Caco-2 (cell line): ENCODE data around the gene OR4C6. TPM values are rescaled to one million over a fixed set of nuclear protein-coding genes. Genes with fewer than 3 reads are reported as not detected.

Experiments
- BruUV-seq: library from RNA; stranded (reverse); fragments of 400-500 nt; replicated peaks from 2 replicates; lab custom pipeline; 2021; lab: Mats Ljungman, UMichigan
- CTCF ChIA-PET: fragments of 300-600 bp; sonication (Branson Sonifier 250); formaldehyde crosslinking; loops from one replicate; lab custom pipeline; 2022; ENCODE audit warnings: antibody characterized with exemption; lab: Charles Lee
- POLR2A ChIA-PET: fragments of 300-600 bp; sonication (Branson Sonifier 250); formaldehyde crosslinking; loops from one replicate; lab custom pipeline; 2022; ENCODE audit warnings: antibody characterized with exemption; lab: Charles Lee
- DNase-seq, 2 experiments: peaks; one replicate each; pipeline versions ENCODE4 v3.0.0 to v3.0.0-alpha.2; 2020 to 2022
- H3K27me3 ChIP-seq: replicated peaks from 2 replicates; pipeline ENCODE4 v1.6.0; 2011; ENCODE audit warnings: low read length; ENCODE audit not compliant: control insufficient read depth, insufficient read depth
- H3K36me3 ChIP-seq: 2 replicates; pipeline ENCODE4 v1.5.1; 2011; ENCODE audit warnings: low read length; ENCODE audit not compliant: control insufficient read depth, insufficient read depth
- H3K4me1 ChIP-seq: fragments of 250-450 bp; sonication (Bioruptor Pico); 2 replicates; pipeline ENCODE4 v1.5.1; 2020; ENCODE audit warnings: mild to moderate bottlenecking
- H3K4me3 ChIP-seq: 2 replicates; pipeline ENCODE4 v1.5.1; 2011; ENCODE audit warnings: low read depth, mild to moderate bottlenecking, control low read depth, low read length
- H3K9me3 ChIP-seq: fragments of 250-450 bp; sonication (Bioruptor Pico); 2 replicates; pipeline ENCODE4 v1.5.1; 2020; ENCODE audit warnings: mild to moderate bottlenecking, moderate library complexity
- H3K27ac Mint-ChIP-seq: one replicate; pipeline ENCODE4 v1.8.0; 2022; ENCODE audit warnings: mixed read lengths; ENCODE audit not compliant: unreplicated experiment
- H3K27me3 Mint-ChIP-seq: one replicate; pipeline ENCODE4 v1.8.0; 2022; ENCODE audit warnings: mixed read lengths; ENCODE audit not compliant: insufficient read depth, unreplicated experiment
- H3K36me3 Mint-ChIP-seq: one replicate; pipeline ENCODE4 v1.8.0; 2022; ENCODE audit warnings: mild to moderate bottlenecking, mixed read lengths; ENCODE audit not compliant: insufficient read depth, unreplicated experiment
- H3K4me1 Mint-ChIP-seq: one replicate; pipeline ENCODE4 v1.8.0; 2022; ENCODE audit warnings: low read depth, mixed read lengths; ENCODE audit not compliant: unreplicated experiment
- H3K4me3 Mint-ChIP-seq: one replicate; pipeline ENCODE4 v1.8.0; 2022; ENCODE audit warnings: mild to moderate bottlenecking, moderate library complexity, mixed read lengths; ENCODE audit not compliant: unreplicated experiment
- H3K9me3 Mint-ChIP-seq: one replicate; pipeline ENCODE4 v1.8.0; 2022; ENCODE audit warnings: mixed read lengths; ENCODE audit not compliant: unreplicated experiment
- CTCF ChIP-seq, 2 experiments: fragments of 200-600 bp in 1 of 2; IDR thresholded peaks; 1 replicate in 1 of 2; 2 replicates in 1 of 2; pipeline versions ENCODE4 v1.5.1 to v1.8.0; 2011 to 2022; ENCODE audit warnings: antibody characterized with exemption in 1 of 2, control low read depth in 1 of 2, inconsistent platforms in 1 of 2, low read depth in 1 of 2, low read length in 1 of 2, mild to moderate bottlenecking in 1 of 2, moderate library complexity in 1 of 2; ENCODE audit not compliant: insufficient read depth in 1 of 2, severe bottlenecking in 1 of 2, unreplicated experiment in 1 of 2
- intact Hi-C: fragments of 100-400 bp; cut with micrococcal nuclease; formaldehyde crosslinking; loops from one replicate; pipeline ENCODE4 v1.10.0; 2022; ENCODE audit not compliant: unreplicated experiment
- total RNA-seq: library from RNA; stranded (reverse); gene quantifications from 2 replicates; pipeline ENCODE4 v1.2.3, GENCODE V29; 2022

OR4C6 gene
- total RNA-seq, 1 experiment from 2014 or later, result not detected

- CTCF ChIA-PET, result no interaction called here
- no peaks in the 10 kb centered on the region for H3K27me3 Mint-ChIP-seq
Measured at GRCh38 chr11:55658031-55658573, 3.9 kb upstream of the OR4C6 start.

DNA sequence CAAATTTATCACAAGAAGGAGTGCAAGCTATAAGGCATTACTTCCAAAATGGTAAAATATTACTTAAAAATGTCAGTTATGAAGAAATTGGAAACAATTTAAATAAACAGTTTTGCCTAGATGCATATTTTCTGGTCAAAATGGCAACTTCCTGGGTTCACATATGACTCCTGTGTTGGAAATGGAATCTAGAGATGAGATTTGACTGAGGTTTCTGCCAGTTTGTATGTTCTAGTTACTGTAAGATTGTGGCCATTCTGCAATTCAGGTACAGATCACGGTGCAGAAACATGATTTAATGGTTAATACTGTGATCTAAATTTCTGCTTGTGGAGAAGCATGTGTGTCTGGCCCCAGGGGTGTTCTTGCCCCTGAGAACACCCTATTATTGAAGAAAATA is 3.4 kb upstream of the OR4C6 start:
- Histone ChIP-seq H3K27me3 (no peaks in the 10 kb centered on the region), H3K4me3 (no peak overlapping the region), H3K4me1 (no peaks in the 10 kb centered on the region; the same call in 1 of the 2 replicates), H3K36me3 (no peaks in the 10 kb centered on the region), H3K9me3 (no peaks in the 10 kb centered on the region)
- TF ChIP-seq CTCF (IDR thresholded peaks at IDR 0.05; ENCODE audit: insufficient read depth in 1 of 2, low read depth in 1 of 2, low read length in 1 of 2, severe bottlenecking in 1 of 2, unreplicated experiment in 1 of 2), result no peak
- no peaks in the 10 kb centered on the region for H3K27me3 Mint-ChIP-seq
- no peaks in the 10 kb centered on the region for H3K9me3 Mint-ChIP-seq
- BruUV-seq, result no TSS peak
- intact Hi-C loops, result no loop called here
- no peak overlapping the region for H3K4me3 Mint-ChIP-seq
- CTCF ChIA-PET, result no interaction called here
- DNase-seq, result no peak
- no peak overlapping the region for H3K27ac Mint-ChIP-seq
- H3K36me3 Mint-ChIP-seq, result no peaks in the 10 kb centered on the region
- H3K4me1 Mint-ChIP-seq, result peaks cover 8% of the 10 kb centered on the region
- POLR2A ChIA-PET, result no interaction called here

More at GRCh38 chr11:55658031-55658573, 3.9 kb upstream of the OR4C6 start:
- peak in 1 of 2 experiments; percentile 2 for DNase-seq
- peak overlapping the region; percentile 30 for H3K4me3 Mint-ChIP-seq
- POLR2A ChIA-PET, result no interaction called here
- Histone ChIP-seq H3K4me1 (no peaks in the 10 kb centered on the region; the same call in 1 of the 2 replicates), H3K4me3 (no peak overlapping the region), H3K27me3 (no peaks in the 10 kb centered on the region), H3K9me3 (no peaks in the 10 kb centered on the region), H3K36me3 (no peaks in the 10 kb centered on the region)
- no peaks in the 10 kb centered on the region for H3K9me3 Mint-ChIP-seq
- no peaks in the 10 kb centered on the region for H3K36me3 Mint-ChIP-seq
- BruUV-seq, result no TSS peak
- intact Hi-C loops, result no loop called here
- H3K27ac Mint-ChIP-seq, result no peak overlapping the region
- no peak for TF ChIP-seq CTCF (IDR thresholded peaks at IDR 0.05; ENCODE audit: insufficient read depth in 1 of 2, low read depth in 1 of 2, low read length in 1 of 2, severe bottlenecking in 1 of 2, unreplicated experiment in 1 of 2)
- H3K4me1 Mint-ChIP-seq, result peaks cover 8% of the 10 kb centered on the region

- TF ChIP-seq CTCF (IDR thresholded peaks at IDR 0.05; ENCODE audit: insufficient read depth in 1 of 2, low read depth in 1 of 2, low read length in 1 of 2, severe bottlenecking in 1 of 2, unreplicated experiment in 1 of 2), result no peak
- Mint-ChIP-seq H3K9me3 (no peaks in the 10 kb centered on the region), H3K36me3 (no peaks in the 10 kb centered on the region), H3K4me1 (no peaks in the 10 kb centered on the region), H3K27me3 (no peaks in the 10 kb centered on the region), H3K4me3 (no peak overlapping the region), H3K27ac (no peak overlapping the region)
- POLR2A ChIA-PET, result no interaction called here
- CTCF ChIA-PET, result no interaction called here
- H3K27me3 ChIP-seq, result no peaks in the 10 kb centered on the region
- H3K4me3 ChIP-seq, result no peak overlapping the region
- no peaks in the 10 kb centered on the region for H3K4me1 ChIP-seq
- H3K36me3 ChIP-seq, result no peaks in the 10 kb centered on the region
- intact Hi-C loops, result no loop called here
- no peak for DNase-seq
- BruUV-seq, result no TSS peak
- no peaks in the 10 kb centered on the region for H3K9me3 ChIP-seq
Measured at GRCh38 chr11:55669376-55669775, 7.4 kb downstream of the OR4C6 start.
